HG03025 (cell line): ENCODE results near the gene CDC16.
"Not testable (repeated sequence)": the region's sequence is repeated elsewhere in the genome, so short reads cannot be mapped to it uniquely, and the experiment has no call there.

Experiments
- ATAC-seq: cut with Tn5 transposase; IDR thresholded peaks from one replicate; pipeline ENCODE4 v1.9.1; 2021; ENCODE audit warnings: mild to moderate bottlenecking, moderate library complexity; ENCODE audit not compliant: unreplicated experiment, low FRiP score

CDC16 gene

GRCh38 chr13:114226699-114227323, 7.9 kb upstream of the CDC16 start:
- no peak for ATAC-seq

GRCh38 chr13:114227528-114227927, 7.2 kb upstream of the CDC16 start:
- no peak for ATAC-seq

GRCh38 chr13:114228176-114228575, 6.5 kb upstream of the CDC16 start:
- no peak for ATAC-seq

- ATAC-seq = no peak
These were observed 5.2 kb upstream of the CDC16 start for GRCh38 chr13:114229506-114229905.

DNA sequence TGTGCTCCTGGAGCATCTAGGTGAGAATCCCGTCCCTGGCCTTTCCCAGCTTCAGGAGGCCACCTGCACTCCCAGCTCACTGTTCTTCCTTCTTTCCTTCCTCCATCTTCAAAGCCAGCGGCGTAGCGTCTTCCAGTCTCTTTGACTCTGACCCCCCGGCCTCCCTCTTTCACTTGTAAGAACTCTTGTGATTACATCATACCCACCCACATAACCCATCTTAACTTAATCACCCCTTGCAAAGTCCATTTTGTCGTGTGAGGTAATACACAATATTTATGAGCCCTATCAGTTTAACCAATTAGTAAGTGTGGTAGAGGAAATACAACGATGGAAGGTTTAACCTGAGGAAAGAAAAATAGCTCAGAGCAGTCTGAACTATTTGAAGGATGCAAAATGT, 4.6 kb upstream of the CDC16 start:
- ATAC-seq = no peak

DNA sequence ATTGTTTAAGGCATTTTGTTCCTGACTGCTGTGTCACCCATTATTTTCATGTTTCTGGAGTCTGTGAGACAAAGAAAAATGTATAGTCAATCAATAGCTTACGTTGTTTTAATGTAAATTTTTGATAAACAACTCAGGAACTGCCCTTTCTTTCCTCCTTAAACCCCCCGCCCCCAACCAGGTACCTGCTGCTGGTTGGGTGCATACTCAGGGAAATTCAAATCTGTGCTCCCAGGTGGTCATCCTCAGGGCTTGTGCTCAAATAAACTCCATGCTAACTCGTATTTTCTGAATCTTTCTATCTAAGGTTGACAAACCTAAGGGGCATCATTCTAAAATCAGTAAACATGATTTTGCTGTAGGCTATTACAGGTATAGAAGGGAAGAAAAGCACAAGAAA, 4.1 kb upstream of the CDC16 start:
- no peak for ATAC-seq

DNA sequence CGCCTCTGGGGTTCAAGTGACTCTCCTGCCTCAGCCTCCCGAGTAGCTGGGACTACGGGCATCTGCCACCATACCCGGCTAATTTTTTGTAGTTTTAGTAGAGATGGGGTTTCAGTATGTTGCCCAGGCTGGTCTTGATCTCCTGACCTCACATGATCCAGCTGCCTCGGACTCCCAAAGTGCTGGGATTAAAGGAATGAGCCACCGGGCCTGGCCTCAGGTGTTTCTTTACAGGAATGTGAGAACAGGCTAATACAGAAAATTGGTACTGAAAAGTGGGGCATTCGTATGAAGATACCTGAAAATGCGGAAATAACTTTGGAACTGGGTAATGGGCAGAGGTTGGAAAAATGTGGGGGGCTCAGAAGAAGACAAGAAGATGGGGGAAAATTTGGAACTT, 2.8 kb upstream of the CDC16 start:
- no peak for ATAC-seq

GRCh38 chr13:114234266-114234644, 442 bp upstream of the CDC16 start:
- ATAC-seq = no peak

GRCh38 chr13:114235697-114236096, 1.0 kb downstream of the CDC16 start:
- ATAC-seq = no peak

DNA sequence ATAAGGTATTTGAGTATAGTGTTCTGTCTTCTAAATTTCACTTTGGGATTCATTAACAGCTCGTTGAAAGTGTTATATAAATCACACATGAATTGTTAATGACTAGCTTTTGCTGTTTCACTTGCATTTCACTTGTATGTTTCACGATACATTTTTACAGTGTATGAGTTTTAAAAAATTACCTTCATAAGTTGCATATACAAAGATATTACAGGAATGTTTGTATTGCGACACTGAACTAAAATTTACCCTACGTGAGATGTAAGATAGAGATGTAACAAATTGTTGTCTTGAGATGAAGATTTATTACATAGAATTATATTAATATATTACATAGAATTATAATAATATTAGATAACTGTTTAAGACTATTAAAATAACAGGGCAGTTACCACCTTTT, 1.5 kb downstream of the CDC16 start:
- no peak for ATAC-seq

DNA sequence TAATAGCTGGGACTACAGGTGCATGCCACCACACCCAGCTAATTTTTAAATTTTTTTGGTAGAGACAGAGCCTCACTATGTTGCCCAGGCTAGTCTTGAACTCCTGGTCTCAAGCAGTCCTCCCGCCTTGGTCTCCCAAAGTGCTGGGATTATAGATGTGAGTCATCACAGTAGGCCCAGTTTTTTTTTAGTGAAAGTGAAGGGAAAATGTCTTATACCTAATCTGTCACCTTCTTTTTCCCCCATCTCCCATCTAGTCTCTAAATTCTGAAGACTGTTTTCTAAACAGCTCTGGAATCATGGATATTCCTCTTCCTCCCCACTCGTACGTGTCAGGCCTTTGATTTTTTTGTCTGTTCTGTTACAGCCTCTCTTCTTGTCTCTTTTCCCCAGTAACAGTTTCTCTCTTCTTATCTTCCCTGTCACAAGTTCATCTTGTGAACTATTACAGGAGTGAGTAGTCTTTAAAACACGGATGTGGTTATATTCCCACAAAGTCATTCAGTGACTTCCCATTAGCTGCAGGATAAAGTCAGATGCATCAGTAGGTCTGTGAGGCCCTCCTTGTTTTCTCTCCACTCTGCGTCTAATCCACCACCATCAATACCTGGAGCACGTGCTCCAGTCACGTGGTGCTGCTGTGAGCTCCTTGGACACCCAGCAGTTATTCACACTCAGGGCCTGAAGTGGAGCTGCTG, 2.9 kb downstream of the CDC16 start:
- ATAC-seq = no peak

DNA sequence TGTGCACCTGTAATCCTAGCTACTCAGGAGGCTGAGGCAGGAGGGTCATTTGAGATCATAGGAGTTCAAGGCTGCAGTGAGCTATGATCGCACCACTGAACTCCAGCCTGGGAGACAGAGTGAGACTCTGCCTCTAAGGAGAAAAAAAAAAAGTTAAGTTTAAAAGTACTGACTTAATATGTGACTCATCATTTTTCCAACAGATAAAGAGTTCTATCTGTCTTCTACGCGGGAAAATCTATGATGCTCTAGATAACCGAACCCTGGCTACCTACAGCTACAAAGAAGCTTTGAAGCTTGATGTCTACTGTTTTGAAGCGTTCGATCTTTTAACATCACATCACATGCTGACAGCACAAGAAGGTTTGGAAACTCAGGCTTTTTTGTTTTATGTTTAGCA, 7.2 kb downstream of the CDC16 start:
- ATAC-seq = no peak

DNA sequence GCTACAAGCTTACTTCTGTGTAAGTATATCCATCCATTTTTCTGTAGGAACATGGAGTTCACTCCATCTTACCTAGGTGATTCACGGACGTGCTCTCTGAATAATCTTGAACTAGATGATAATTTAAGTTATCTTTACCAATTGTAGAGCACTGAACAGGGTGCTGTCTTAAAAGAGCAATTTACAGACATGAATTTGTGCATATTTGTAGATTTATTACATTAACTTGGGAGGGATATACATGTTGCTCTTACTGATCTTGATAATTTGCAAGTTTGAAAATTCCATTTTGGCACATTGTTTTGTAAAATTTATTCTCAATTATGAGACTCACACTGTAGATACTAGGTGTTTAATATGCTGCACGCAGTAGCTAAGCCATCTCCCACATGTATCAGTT, 9.3 kb downstream of the CDC16 start:
- no peak for ATAC-seq

DNA sequence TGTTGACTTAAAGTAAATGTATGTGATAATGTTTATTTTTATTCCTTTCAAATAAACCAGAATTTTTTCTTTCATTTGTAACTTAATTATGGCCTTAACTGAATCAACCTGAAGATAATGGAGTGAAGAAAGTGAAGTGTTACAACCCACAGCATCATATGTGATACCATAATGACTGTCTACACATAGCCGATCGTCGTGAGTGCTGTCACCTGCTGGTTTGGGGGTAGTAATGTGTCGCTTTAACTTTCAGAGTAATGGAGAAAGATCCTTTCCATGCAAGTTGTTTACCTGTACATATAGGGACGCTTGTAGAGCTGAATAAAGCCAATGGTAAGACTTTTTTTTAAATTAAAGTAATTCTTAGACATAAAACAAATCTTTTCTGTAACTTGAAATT, 9.9 kb downstream of the CDC16 start:
- ATAC-seq = no peak

DNA sequence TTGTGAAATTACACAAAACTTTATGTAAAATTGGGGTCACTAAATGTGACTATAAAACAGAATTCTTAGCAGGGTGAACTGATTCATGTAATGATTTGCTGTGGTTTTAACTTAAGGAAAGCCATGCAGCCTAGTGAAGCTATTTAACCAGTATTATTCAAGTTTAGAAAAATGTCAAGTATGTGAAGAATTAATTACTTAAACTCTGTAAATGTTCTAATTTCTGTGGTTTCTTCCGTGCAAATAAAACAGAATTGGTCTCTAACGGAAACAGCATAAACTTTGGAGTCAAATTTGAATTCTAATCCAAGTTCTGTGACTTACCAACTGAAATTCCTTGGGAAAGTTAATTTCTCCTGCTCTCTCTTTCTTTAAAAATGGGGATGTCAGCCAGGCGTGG, 13.3 kb downstream of the CDC16 start:
- no peak for ATAC-seq

DNA sequence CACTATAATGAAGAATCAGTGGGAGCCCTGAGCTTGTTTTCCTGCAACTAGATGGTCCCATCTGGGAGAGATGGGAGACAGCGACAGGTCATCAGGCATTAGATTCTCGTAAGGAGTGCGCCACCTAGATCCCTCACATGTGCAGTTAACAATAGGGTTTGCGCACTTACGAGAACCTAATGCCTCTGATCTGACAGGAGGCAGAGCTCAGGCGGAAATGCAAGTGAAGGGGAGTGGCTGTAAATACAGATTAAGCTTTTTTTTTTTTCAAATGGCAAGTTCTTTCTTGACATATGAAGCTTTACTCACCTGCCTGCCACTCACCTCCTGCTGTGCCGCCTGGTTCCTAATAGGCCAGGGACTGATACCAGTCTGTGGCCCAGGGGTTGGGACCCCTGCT, 14.4 kb downstream of the CDC16 start:
- no peak for ATAC-seq

- not testable (repeated sequence) for ATAC-seq
These were observed 17.1 kb downstream of the CDC16 start for GRCh38 chr13:114251639-114252440.

DNA sequence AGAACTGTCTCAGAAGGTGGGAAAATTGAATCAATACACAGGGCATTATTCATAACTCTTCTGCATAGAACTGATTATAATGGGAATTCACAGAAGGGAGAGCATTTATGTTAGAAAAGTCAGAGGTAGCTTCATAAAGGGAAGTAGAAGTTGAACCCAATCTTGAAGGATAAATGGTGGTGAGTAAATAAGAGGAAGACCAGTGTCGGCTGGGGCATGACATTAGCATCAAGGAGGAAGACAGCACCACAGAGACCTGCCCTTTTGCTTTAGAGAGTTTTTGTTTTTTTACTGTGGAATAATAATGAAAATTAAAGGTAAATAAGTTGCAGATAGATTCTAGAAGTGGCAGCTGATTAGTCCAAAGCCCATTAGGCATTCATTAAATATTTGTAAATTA, 21.9 kb downstream of the CDC16 start:
- no peak for ATAC-seq

DNA sequence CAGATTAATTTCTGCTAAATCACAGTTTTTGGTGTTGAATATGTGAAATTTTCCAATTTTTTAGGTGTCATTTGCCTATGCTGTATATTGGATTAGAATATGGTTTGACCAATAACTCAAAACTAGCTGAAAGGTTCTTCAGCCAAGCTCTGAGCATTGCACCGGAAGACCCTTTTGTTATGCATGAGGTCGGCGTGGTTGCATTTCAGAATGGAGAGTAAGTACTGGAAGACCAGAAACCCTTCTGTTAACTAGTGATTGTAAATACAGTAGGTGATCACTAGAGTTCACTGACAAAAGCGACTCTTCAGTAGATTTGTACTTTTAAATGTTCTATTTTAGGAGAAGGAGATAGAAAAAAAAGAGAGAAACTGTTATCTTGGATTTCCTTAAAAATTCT, 22.3 kb downstream of the CDC16 start:
- ATAC-seq = no peak

GRCh38 chr13:114258589-114258988, 23.9 kb downstream of the CDC16 start:
- no peak for ATAC-seq

- no peak for ATAC-seq
These were observed 24.7 kb downstream of the CDC16 start for GRCh38 chr13:114259374-114259773.

DNA sequence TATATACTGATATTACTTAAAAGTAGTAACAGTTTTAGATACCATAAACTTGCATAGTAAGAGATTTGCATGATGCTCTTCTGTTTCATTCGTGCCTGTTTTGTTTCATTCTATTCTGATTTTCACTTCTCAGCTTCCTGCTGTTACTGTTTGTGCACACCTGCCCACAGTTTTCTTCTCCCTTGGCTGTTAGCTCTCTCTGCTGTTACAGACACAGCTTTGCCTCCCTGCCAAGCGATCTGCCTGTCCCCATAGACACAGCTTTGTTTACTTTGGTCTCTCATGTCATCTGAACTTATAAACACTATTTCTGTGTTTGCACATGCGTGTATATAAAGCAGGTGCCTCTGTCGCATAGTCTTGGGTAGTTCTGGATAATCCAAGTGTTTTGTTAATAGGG, 25.3 kb downstream of the CDC16 start:
- peak; percentile 54 for ATAC-seq
